Activated T-helper 17 cell treated with anti-CD3 and anti-CD28 coated beads, Interleukin-2, amount 50 U/mL, for 72 hours (primary cell): Measurements from ENCODE around the gene CERT1. TPM values are rescaled to one million over a fixed set of nuclear protein-coding genes. Genes with fewer than 3 reads are reported as not detected.
"Not testable (repeated sequence)": the region's sequence is repeated elsewhere in the genome, so short reads cannot be mapped to it uniquely, and the experiment has no call there.

ENCODE experiments used
- ATAC-seq: fragments of 150-1000 bp; cut with Tn5 transposase; replicated peaks from 2 replicates; pipeline ENCODE4 v1.10.0; 2021; ENCODE audit warnings: mild to moderate bottlenecking, moderate library complexity
- H3K27ac Mint-ChIP-seq: one replicate; pipeline ENCODE4 v1.8.0; 2022; ENCODE audit warnings: mixed read lengths
- H3K27me3 Mint-ChIP-seq: one replicate; pipeline ENCODE4 v1.8.0; 2022; ENCODE audit warnings: mixed read lengths
- H3K36me3 Mint-ChIP-seq: one replicate; pipeline ENCODE4 v1.8.0; 2022; ENCODE audit warnings: low read depth, mild to moderate bottlenecking, mixed read lengths
- H3K4me1 Mint-ChIP-seq: one replicate; pipeline ENCODE4 v1.8.0; 2022; ENCODE audit warnings: mixed read lengths
- H3K4me3 Mint-ChIP-seq: one replicate; pipeline ENCODE4 v1.8.0; 2022; ENCODE audit warnings: mild to moderate bottlenecking, mixed read lengths
- H3K9me3 Mint-ChIP-seq: one replicate; pipeline ENCODE4 v1.8.0; 2022; ENCODE audit warnings: mixed read lengths
- total RNA-seq, 2 donors: library from RNA; stranded (reverse); gene quantifications; one replicate each; pipeline ENCODE4 v1.2.3, GENCODE V29; 2022

CERT1 gene
- total RNA-seq, 2 donors from 2014 or later: 24.9 to 40.3 TPM

- H3K4me3 Mint-ChIP-seq: peak overlapping the region; percentile 36
- no peaks in the 10 kb centered on the region for H3K27me3 Mint-ChIP-seq
- H3K27ac Mint-ChIP-seq: peak overlapping the region; percentile 87
- no peaks in the 10 kb centered on the region for H3K9me3 Mint-ChIP-seq
- H3K36me3 Mint-ChIP-seq: peaks cover 100% of the 10 kb centered on the region
- peaks cover 10% of the 10 kb centered on the region for H3K4me1 Mint-ChIP-seq
- ATAC-seq: peak; percentile 92
Observed at GRCh38 chr5:75351139-75351926, 160.1 kb downstream of the CERT1 start.

- Mint-ChIP-seq H3K4me3 (no peak overlapping the region), H3K4me1 (peaks cover 10% of the 10 kb centered on the region), H3K36me3 (peaks cover 100% of the 10 kb centered on the region), H3K27ac (no peak overlapping the region), H3K27me3 (no peaks in the 10 kb centered on the region), H3K9me3 (no peaks in the 10 kb centered on the region)
- ATAC-seq: no peak
Observed at GRCh38 chr5:75349663-75350062, 161.8 kb downstream of the CERT1 start.

DNA sequence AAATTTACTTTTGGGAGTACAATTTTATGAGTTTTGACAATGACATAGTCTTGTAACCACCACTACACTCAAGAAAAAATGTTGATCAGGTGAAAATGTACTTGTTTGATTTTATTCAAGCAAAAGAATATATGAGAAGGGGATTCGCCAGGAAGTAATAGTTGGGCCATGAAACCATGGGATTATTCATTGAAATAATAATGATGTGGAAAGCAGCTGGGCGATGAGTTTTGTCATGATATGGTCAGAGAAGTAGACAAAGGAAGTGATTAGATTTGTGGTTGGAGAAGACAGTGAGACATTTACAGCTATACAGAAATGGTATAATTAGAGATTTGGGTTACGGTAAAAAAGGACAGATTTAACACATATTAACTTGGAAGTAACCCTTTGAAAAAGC lies 163.2 kb downstream of the CERT1 start:
- ATAC-seq: no peak
- Mint-ChIP-seq H3K27me3 (no peaks in the 10 kb centered on the region), H3K27ac (no peak overlapping the region), H3K9me3 (no peaks in the 10 kb centered on the region), H3K36me3 (peaks cover 100% of the 10 kb centered on the region), H3K4me3 (no peak overlapping the region), H3K4me1 (peaks cover 10% of the 10 kb centered on the region)

- Mint-ChIP-seq H3K4me3 (no peak overlapping the region), H3K27ac (no peak overlapping the region), H3K9me3 (no peaks in the 10 kb centered on the region), H3K4me1 (peaks cover 19% of the 10 kb centered on the region), H3K27me3 (no peaks in the 10 kb centered on the region), H3K36me3 (peaks cover 82% of the 10 kb centered on the region)
- no peak for ATAC-seq
Observed at GRCh38 chr5:75342836-75343235, 168.6 kb downstream of the CERT1 start.

DNA sequence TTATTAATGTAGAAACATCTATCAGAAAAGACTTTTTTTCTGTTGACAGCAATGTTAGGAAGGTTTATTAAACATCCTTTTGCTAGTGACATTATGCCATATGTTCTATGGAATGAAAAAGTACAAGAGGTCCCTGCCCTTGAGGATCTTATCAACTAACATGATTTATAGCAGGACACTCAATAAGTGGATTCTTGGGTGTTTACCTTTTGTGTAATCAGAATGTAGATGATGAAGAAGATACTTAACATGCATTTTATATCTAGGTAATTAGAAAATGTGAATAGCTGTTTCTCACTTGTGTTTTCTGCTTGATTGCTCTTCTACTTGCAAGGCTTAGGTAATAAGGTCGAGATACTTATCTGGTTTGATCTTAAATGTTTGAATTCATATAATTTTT lies 169.5 kb downstream of the CERT1 start:
- Mint-ChIP-seq H3K27me3 (no peaks in the 10 kb centered on the region), H3K9me3 (no peaks in the 10 kb centered on the region), H3K36me3 (peaks cover 73% of the 10 kb centered on the region), H3K4me3 (no peak overlapping the region), H3K27ac (no peak overlapping the region), H3K4me1 (peaks cover 19% of the 10 kb centered on the region)
- ATAC-seq: no peak

- Mint-ChIP-seq H3K9me3 (no peaks in the 10 kb centered on the region), H3K4me1 (peaks cover 19% of the 10 kb centered on the region), H3K27me3 (no peaks in the 10 kb centered on the region), H3K4me3 (peak overlapping the region; percentile 36), H3K36me3 (peaks cover 63% of the 10 kb centered on the region), H3K27ac (no peak overlapping the region)
- no peak for ATAC-seq
Observed at GRCh38 chr5:75340714-75341478, 170.5 kb downstream of the CERT1 start.

DNA sequence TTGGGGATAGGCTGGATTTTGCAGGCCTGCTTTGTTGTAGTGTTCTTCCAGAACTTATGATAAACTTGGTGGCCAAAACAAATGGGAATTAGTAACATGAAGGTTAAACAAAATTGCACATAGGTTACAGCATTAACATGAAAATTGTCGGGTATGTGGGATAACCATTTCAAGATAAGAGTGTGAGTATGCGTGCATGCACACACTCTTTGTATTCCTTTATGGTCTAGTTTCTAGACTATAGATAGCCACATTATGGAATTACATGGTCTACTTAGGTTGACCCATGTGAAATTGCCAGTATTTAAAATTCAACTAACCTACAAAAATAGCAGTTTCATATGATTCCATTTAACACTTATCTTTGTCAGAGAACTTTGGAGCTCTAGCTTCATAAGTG lies 173.0 kb downstream of the CERT1 start:
- Mint-ChIP-seq H3K27ac (no peak overlapping the region), H3K9me3 (no peaks in the 10 kb centered on the region), H3K4me3 (no peak overlapping the region), H3K36me3 (peaks cover 38% of the 10 kb centered on the region), H3K4me1 (peaks cover 19% of the 10 kb centered on the region), H3K27me3 (no peaks in the 10 kb centered on the region)
- no peak for ATAC-seq

GRCh38 chr5:75337366-75338021 lies 173.9 kb downstream of the CERT1 start:
- H3K9me3 Mint-ChIP-seq: no peaks in the 10 kb centered on the region
- ATAC-seq: no peak
- no peak overlapping the region for H3K27ac Mint-ChIP-seq
- H3K4me3 Mint-ChIP-seq: no peak overlapping the region
- H3K27me3 Mint-ChIP-seq: no peaks in the 10 kb centered on the region
- H3K4me1 Mint-ChIP-seq: peaks cover 19% of the 10 kb centered on the region
- H3K36me3 Mint-ChIP-seq: peaks cover 29% of the 10 kb centered on the region

- Mint-ChIP-seq H3K4me3 (no peak within 1 kb of the TSS), H3K4me1 (peaks cover 19% of the 10 kb centered on the region), H3K36me3 (peaks cover 22% of the 10 kb centered on the region), H3K9me3 (no peaks in the 10 kb centered on the region), H3K27ac (no peak within 1 kb of the TSS), H3K27me3 (no peaks in the 10 kb centered on the region)
- peak; percentile 96 for ATAC-seq
Observed at GRCh38 chr5:75336615-75337336, 174.7 kb downstream of the CERT1 start, which contains the start of gene HMGCR. HMGCR (plus strand) TSS chr5:75337220; CDS start chr5:75342606, 5,386 bp downstream.

- Mint-ChIP-seq H3K36me3 (peaks cover 15% of the 10 kb centered on the region), H3K4me1 (peaks cover 15% of the 10 kb centered on the region), H3K9me3 (no peaks in the 10 kb centered on the region), H3K4me3 (no peak overlapping the region), H3K27ac (no peak overlapping the region), H3K27me3 (no peaks in the 10 kb centered on the region)
- peak; percentile 1 for ATAC-seq
Observed at GRCh38 chr5:75335952-75336614, 175.3 kb downstream of the CERT1 start.

DNA sequence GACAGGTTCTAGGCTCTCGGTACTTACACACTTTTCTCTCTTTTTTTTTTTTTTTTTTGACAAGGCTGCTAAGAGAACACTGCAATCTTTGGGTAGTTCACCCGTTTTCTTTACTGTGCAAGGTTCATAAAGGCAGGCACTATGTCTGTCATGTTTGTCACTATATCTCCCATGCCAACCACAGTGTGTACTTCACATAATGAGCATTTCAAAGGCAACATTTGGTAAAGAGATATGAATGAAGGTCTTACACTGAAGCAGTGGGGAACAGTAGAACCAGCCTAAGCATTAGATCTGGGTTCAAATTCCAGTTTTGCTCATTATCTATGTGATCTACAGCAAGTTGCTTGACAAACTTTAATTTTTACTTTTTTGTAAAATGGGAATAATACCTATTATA lies 175.9 kb downstream of the CERT1 start:
- Mint-ChIP-seq H3K27ac (no peak overlapping the region), H3K27me3 (no peaks in the 10 kb centered on the region), H3K4me3 (no peak overlapping the region), H3K36me3 (peaks cover 9% of the 10 kb centered on the region), H3K4me1 (peaks cover 11% of the 10 kb centered on the region), H3K9me3 (no peaks in the 10 kb centered on the region)
- ATAC-seq: no peak

DNA sequence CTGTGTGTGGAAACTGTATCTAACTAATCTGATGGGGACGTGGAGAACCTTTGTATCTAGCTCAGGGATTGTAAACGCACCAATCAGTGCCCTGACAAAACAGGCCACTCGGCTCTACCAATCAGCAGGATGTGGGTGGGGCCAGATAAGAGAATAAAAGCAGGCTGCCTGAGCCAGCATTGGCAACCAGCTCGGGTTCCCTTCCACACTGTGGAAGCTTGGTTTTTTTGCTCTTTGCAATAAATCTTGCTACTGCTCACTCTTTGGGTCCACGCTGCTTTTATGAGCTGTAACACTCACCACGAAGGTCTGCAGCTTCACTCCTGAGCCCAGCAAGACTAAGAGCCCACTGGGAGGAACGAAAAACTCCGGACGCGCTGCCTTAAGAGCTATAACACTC lies 177.0 kb downstream of the CERT1 start:
- not testable (repeated sequence) for ATAC-seq, H3K27me3 Mint-ChIP-seq, H3K27ac Mint-ChIP-seq, H3K4me3 Mint-ChIP-seq, H3K9me3 Mint-ChIP-seq, H3K36me3 Mint-ChIP-seq
- H3K4me1 Mint-ChIP-seq: peaks cover 11% of the 10 kb centered on the region

DNA sequence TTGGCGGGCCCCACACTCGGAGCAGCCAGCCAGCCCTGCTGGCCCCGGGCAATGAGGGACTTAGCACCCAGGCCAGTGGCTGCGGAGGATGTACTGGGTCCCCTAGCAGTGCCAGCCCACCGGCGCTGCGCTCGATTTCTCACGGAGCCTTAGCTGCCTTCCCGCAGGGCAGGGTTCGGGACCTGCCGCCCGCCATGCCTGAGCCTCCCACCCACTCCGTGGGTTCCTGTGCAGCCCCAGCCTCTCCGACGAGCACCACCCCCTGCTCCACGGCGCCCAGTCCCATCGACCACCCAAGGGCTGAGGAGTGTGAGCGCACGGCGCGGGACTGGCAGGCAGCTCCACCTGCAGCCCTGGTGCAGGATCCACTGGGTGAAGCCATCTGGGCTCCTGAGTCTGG lies 177.7 kb downstream of the CERT1 start:
- not testable (repeated sequence) for H3K27ac Mint-ChIP-seq, H3K9me3 Mint-ChIP-seq, H3K36me3 Mint-ChIP-seq, ATAC-seq, H3K27me3 Mint-ChIP-seq, H3K4me3 Mint-ChIP-seq, H3K4me1 Mint-ChIP-seq
